K562 treated with DMSO at 1 percent for 48 hours (cell line): ENCODE measurements around the gene MANEAL. TPM values are rescaled to one million over a fixed set of nuclear protein-coding genes. Genes with fewer than 3 reads are reported as not detected.

Experiments
- total RNA-seq: library from RNA; unstranded; fragments of 300-600 nt; gene quantifications from 2 replicates; pipeline ENCODE4 v1.2.3, GENCODE V29; 2022; ENCODE audit warnings: low replicate concordance; ENCODE audit errors: extremely low read depth

The MANEAL gene, protein sequence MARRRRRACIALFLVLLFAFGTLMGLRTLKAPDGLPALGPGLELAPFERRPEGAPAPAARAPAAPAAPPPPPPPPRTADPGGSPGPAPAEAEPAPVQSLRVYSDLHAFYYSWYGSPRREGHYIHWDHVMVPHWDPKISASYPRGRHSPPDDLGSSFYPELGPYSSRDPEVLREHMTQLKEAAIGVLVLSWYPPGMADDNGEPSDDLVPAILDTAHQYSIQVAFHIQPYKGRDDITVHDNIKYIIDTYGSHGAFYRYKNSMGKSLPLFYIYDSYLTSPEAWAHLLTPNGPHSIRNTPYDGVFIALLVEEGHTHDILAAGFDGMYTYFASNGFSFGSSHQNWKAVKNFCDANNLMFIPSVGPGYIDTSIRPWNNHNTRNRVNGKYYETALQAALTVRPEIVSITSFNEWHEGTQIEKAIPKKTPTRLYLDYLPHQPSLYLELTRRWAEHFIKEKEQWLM
- total RNA-seq: not detected in 2 replicates

DNA sequence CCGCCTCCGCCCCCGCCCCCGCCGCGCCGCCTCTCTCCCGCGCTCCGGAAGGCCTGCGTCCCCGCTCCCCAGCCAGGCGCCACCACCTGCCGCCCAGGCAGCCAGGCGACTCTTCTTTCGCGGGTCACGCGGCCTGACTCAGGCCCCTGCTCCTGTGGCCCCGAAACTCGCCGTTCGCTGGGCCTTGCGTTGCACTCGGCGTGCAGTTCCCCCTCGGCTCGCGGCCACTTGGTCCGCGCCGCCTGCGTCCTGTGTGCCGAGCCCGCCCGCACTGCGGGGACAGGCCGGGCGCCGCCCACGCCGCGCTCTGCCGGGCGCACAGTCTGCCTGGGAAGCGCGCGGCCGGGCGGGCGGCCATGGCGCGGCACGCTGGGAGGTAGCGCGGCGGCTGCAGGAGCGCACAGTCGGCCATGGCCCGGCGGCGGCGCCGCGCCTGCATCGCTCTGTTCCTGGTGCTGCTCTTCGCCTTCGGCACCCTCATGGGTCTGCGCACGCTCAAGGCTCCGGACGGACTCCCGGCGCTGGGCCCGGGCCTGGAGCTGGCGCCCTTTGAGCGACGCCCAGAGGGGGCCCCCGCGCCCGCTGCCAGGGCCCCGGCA is at the start of gene MANEAL:
MANEAL (plus strand) TSS at position 75 of the 599 bp plus-strand sequence; CDS start at position 411, 336 bp downstream.

DNA sequence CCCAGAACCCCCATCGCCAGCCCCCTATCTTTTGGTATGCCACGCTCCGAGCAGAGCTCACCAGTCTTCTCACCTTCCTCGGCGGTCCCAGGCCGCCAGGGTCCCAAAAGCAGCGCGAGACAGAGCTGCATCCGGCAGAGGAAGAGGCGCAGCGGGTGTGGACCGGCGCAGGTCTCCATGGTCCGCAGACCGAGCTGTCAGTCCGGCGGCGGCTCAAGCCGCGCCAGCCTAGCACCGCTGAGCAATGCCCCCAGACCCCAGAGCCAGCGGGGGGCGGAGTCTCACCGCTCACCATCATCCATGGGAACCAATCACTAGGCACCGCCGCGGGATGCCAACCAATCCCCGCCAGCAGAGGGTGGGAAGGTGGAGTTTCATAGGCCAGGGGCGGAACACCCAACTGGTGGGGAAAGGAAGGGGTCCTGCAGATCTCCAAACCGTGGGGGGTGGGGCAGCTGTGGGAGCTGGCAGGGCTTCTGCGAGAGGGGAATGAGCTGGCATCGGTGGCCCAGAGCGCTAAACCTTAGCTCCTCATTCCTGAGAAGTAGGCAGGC is 28.7 kb upstream of the MANEAL start, which contains the start of gene EPHA10:
EPHA10 (minus strand) TSS at position 233 of the 554 bp plus-strand sequence; CDS start at position 179, 54 bp downstream.

DNA sequence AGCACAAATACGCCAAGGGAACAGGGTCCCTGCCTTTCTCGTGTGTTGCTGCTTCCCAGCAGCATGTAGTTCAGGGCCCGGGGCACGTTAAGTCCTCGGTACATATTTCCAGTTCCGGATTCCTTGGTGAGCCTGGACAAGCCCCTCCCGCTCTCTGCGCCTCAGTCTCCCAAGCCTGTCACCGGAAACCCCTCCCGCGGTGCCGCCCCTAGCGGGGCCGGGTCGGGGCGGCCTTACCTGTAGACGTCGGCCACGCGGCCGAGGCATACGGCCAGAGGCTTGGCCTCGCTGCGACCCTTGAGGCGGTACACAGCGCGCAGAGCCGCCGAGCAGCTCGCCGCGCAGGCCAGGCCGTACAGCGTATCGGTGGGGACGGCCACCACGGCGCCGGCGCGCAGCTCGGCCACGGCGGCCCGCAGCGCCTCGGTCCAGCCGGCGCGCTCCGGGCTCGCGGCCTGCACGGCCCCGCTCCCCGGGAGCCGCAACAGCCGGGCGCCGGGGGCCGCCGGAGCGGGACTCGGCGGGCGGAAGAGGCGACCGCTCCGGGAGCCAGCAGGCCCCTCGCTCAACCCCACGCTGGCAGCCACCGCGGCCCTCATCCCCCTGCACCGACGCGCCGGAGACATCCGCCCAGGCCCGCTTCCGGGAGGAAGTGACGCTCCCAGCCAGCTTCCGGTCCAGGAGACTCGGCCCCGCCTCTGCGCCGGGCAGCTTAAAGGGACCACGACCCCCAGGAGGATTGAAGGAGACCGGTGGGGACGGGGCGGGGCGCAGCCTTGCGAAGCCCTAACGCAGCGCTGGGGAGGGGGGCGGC is 14.1 kb downstream of the MANEAL start, which contains the start of the genes C1orf122 and YRDC:
C1orf122 (plus strand) TSS at position 236 of the 814 bp plus-strand sequence. CDS start 615 bp downstream, outside the sequence.
YRDC (minus strand) TSS at position 654 of the 814 bp plus-strand sequence; CDS start at position 626, 28 bp downstream.

Other genes with a start within 250 kb of the MANEAL start
- not detected in 2 replicates for gene SNIP1, start 239.6 kb upstream of the MANEAL start, total RNA-seq
- gene DNALI1, start 236.9 kb upstream of the MANEAL start, total RNA-seq: not detected in 2 replicates
- not detected in 2 replicates for gene GNL2, start 197.9 kb upstream of the MANEAL start, total RNA-seq
- gene RSPO1, start 159.0 kb upstream of the MANEAL start, total RNA-seq: not detected in 2 replicates
- not detected in 2 replicates for gene CDCA8, start 101.3 kb upstream of the MANEAL start, total RNA-seq
- gene EPHA10, start 28.7 kb upstream of the MANEAL start, total RNA-seq: not detected in 2 replicates
- gene C1orf122, start 13.9 kb downstream of the MANEAL start, total RNA-seq: not detected in 2 replicates
- gene YRDC, start 14.4 kb downstream of the MANEAL start, total RNA-seq: not detected in 2 replicates
- gene MTF1, start 65.7 kb downstream of the MANEAL start, total RNA-seq: not detected in 2 replicates
- gene INPP5B, start 153.2 kb downstream of the MANEAL start, total RNA-seq: not detected in 2 replicates
- not detected in 2 replicates for gene SF3A3, start 196.2 kb downstream of the MANEAL start, total RNA-seq
- 340 TPM in 1 of 2 replicates, not detected in the other for gene FHL3, start 211.7 kb downstream of the MANEAL start, total RNA-seq
- not detected in 2 replicates for gene UTP11, start 218.9 kb downstream of the MANEAL start, total RNA-seq